Thyroid gland (tissue), 4 donors: ENCODE results near the gene KIRREL3. TPM values are rescaled to one million over a fixed set of nuclear protein-coding genes. Genes with fewer than 3 reads are reported as not detected.

Source experiments
- DNase-seq, 2 donors: peaks; one replicate each; pipeline ENCODE4 v3.0.0-alpha.2; 2019
- H3K27ac ChIP-seq, 3 donors: fragments of 200-600 bp; sonication (generic); 1 replicate in 2 of 3; 2 replicates in 1 of 3; pipeline ENCODE4 v1.5.1; 2016 to 2019; ENCODE audit warnings: mild to moderate bottlenecking in 1 of 3, moderate library complexity in 1 of 3
- H3K27me3 ChIP-seq: fragments of 200-600 bp; sonication (generic); one replicate; pipeline ENCODE4 v1.5.1; 2019
- H3K36me3 ChIP-seq, 2 donors: fragments of 200-600 bp; sonication (generic); one replicate each; pipeline ENCODE4 v1.5.1; 2016 to 2019
- H3K4me1 ChIP-seq, 2 donors: fragments of 200-600 bp; sonication (generic); one replicate each; pipeline ENCODE4 v1.5.1; 2017 to 2019
- H3K4me3 ChIP-seq, 3 donors: fragments of 200-600 bp; sonication (generic); replicated peaks in 1 of 3; 1 replicate in 2 of 3; 2 replicates in 1 of 3; pipeline ENCODE4 v1.5.1; 2016; ENCODE audit warnings: mild to moderate bottlenecking in 1 of 3
- H3K9me3 ChIP-seq: fragments of 200-600 bp; sonication (generic); one replicate; pipeline ENCODE4 v1.5.1; 2017
- CTCF ChIP-seq, 6 experiments: fragments of 200-600 bp in 3 of 6; fragments of 450-650 bp in 3 of 6; sonication (generic) in 3 of 6; IDR thresholded peaks; one replicate each; pipeline ENCODE4 v1.5.1; 2016 to 2019; ENCODE audit warnings: antibody characterized with exemption in 6 of 6, mild to moderate bottlenecking in 2 of 6, inconsistent platforms in 1 of 6, moderate library complexity in 1 of 6
- POLR2A ChIP-seq, 2 donors: fragments of 450-650 bp; IDR thresholded peaks; one replicate each; pipeline ENCODE4 v1.6.1; 2017; ENCODE audit warnings: antibody characterized with exemption in 2 of 2, mild to moderate bottlenecking in 2 of 2, moderate library complexity in 1 of 2
- WGBS, 2 donors: methylation state at CpG; one replicate each; pipeline ENCODE4 v1.1.5; 2017; 5-methylcytosine and 5-hydroxymethylcytosine counted together
- intact Hi-C: fragments of 100-400 bp; cut with DNase I; formaldehyde crosslinking; loops from one replicate; pipeline ENCODE4 v1.15.1; 2023
- total RNA-seq, 4 donors: library from RNA; depleted of rRNA; stranded (reverse); fragments of >200 nt; gene quantifications; one replicate each; pipeline ENCODE4 v1.2.3, GENCODE V29; 2016

Gene KIRREL3
- total RNA-seq, 4 donors from 2014 or later: 0.78 TPM; not detected in 3

DNA sequence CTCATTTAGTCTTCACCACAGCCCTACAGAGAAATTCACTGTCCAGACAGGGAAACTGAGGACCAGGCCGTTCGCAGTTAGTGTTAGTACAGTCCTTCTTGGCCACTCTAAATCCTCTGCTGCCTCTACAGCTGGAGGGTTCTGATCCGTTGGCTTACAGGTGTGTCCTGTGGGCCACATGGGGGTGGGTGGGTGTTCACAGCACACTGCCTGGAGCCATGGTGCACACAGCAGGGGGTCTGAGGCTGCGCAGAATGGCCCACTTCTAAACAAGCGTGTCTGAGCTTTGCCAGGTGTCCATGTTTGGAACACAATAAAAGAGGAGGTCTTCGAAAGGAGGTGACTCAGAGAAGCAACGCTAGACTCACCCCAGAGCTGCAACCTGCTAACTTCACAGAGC lies 396.1 kb downstream of the KIRREL3 start:
- H3K4me1 ChIP-seq: no peaks in the 10 kb centered on the region
- no peak overlapping the region for H3K27ac ChIP-seq
- no peak overlapping the region for H3K4me3 ChIP-seq
- H3K27me3 ChIP-seq: no peaks in the 10 kb centered on the region
- DNase-seq: no peak
- intact Hi-C loops: no loop called here
- TF ChIP-seq CTCF (IDR thresholded peaks at IDR 0.05): no peak
- WGBS, 2 donors: 82 to 83% methylated on average over 7 of the region's 7 CpGs
- H3K9me3 ChIP-seq: no peaks in the 10 kb centered on the region
- no peaks in the 10 kb centered on the region for H3K36me3 ChIP-seq

DNA sequence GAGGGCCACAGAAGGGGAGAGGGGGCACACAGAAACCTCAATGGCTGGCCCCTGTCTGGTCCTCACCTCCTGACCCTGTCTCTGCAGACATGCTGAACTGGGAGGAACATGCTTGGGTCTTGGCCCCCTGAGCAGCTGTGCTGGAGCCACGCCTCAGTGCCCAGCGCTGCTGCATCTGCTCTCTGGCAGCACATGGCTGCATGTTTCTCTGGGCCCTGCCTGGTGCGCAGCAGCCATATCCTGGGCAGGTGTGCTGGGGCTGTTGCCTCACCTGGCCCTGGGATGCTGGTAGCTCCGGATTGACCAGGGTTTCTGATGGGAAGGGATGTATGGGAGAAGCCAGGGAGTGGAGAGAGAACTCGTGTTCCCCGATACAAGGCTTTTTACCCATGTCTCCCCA lies 397.1 kb downstream of the KIRREL3 start:
- no peaks in the 10 kb centered on the region for H3K27me3 ChIP-seq
- intact Hi-C loops: no loop called here
- no peaks in the 10 kb centered on the region for H3K4me1 ChIP-seq
- no peak for DNase-seq
- H3K9me3 ChIP-seq: no peaks in the 10 kb centered on the region
- H3K4me3 ChIP-seq: no peak overlapping the region
- no peaks in the 10 kb centered on the region for H3K36me3 ChIP-seq
- TF ChIP-seq CTCF (IDR thresholded peaks at IDR 0.05) (no peak), POLR2A (IDR thresholded peaks at IDR 0.05) (no peak)
- 89 to 95% methylated on average over 3 to 4 of the region's 6 CpGs for WGBS, 2 donors
- no peak overlapping the region for H3K27ac ChIP-seq

DNA sequence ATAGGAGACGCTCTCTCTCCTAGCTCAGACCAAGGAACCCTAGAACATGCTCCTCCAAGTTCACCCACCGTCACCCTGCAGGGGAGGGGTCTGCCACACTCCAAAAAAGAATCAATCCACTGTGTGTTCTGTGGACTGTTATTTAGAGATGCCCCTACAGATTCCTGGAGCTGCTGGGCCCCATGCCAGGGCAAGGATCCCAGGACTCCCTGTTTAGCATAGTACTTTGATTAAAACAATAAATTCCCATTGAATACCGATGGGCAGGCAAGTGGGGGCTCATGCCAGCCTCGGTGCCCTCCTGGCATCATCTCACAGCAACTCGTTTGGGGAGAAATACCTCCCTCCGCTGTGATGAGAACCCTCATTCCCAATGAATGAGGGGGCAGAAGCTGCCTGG lies 397.6 kb downstream of the KIRREL3 start:
- no peak overlapping the region for H3K4me3 ChIP-seq
- no peak for DNase-seq
- no peaks in the 10 kb centered on the region for H3K9me3 ChIP-seq
- no peaks in the 10 kb centered on the region for H3K36me3 ChIP-seq
- H3K27ac ChIP-seq: no peak overlapping the region
- no peaks in the 10 kb centered on the region for H3K4me1 ChIP-seq
- WGBS, 2 donors: 17 to 33% methylated on average over 4 to 5 of the region's 6 CpGs
- H3K27me3 ChIP-seq: no peaks in the 10 kb centered on the region
- intact Hi-C loops: no loop called here
- TF ChIP-seq POLR2A (IDR thresholded peaks at IDR 0.05) (no peak), CTCF (IDR thresholded peaks at IDR 0.05) (no peak)

GRCh38 chr11:126602349-126602940 lies 398.1 kb downstream of the KIRREL3 start:
- no peaks in the 10 kb centered on the region for H3K27me3 ChIP-seq
- H3K4me1 ChIP-seq: no peaks in the 10 kb centered on the region
- no peaks in the 10 kb centered on the region for H3K36me3 ChIP-seq
- no peak for DNase-seq
- 85 to 91% methylated on average over 12 of the region's 12 CpGs for WGBS, 2 donors
- H3K27ac ChIP-seq: no peak overlapping the region
- TF ChIP-seq POLR2A (IDR thresholded peaks at IDR 0.05) (no peak), CTCF (IDR thresholded peaks at IDR 0.05) (no peak)
- no peak overlapping the region for H3K4me3 ChIP-seq
- no peaks in the 10 kb centered on the region for H3K9me3 ChIP-seq
- intact Hi-C loops: no loop called here

DNA sequence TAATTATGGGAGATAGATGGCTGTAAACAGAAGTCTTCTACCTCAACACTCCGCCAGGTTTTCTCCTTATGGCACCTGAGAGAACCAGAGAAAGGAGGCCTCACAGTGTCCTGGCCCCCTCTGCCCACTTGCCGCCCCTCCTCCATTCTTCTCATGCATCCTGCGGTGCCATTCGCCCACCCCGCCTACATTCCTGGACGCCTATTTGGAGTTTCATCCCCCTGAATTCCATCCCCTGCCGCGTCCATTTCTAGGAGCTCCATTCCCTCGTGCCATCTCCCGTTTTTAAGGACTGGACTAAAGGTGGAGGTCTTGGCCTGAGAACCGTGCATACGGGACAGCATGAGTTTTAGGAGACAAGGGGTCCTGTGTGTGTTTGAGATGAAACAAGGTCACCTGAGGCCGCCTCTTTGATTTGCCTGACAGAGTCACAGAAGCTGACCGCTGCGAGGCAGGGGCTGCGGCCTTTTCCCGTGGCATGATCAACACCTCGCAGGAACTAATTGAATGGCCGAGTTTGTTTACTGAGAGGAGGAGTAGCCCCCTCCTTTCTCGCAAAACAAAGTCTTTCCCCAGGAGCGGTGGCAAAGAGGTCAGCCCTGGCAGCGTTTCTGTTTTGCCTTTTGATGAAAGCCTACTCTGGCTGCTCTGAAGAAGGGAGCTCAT lies 398.9 kb downstream of the KIRREL3 start:
- Histone ChIP-seq H3K27ac (no peak overlapping the region), H3K4me1 (no peaks in the 10 kb centered on the region), H3K9me3 (no peaks in the 10 kb centered on the region), H3K4me3 (no peak overlapping the region), H3K36me3 (no peaks in the 10 kb centered on the region), H3K27me3 (no peaks in the 10 kb centered on the region)
- WGBS, 2 donors: 78 to 79% methylated on average over 22 of the region's 22 CpGs
- DNase-seq: no peak
- TF ChIP-seq CTCF (IDR thresholded peaks at IDR 0.05) (no peak), POLR2A (IDR thresholded peaks at IDR 0.05) (no peak)
- intact Hi-C loops: no loop called here
